SHP77 treated with DMSO at 0.1 percent for 48 hours (cell line): Measurements from ENCODE around the gene EPS8L1.
A peak's percentile ranks its signal among the peaks of the same experiment; 100 is the strongest.
"Not testable (repeated sequence)": the region's sequence is repeated elsewhere in the genome, so short reads cannot be mapped to it uniquely, and the experiment has no call there.

ENCODE experiments used
- DNase-seq: peaks from one replicate; lab custom pipeline; 2025; lab: John Stamatoyannopoulos, UW

EPS8L1 gene

GRCh38 chr19:55050749-55051532 is 24.7 kb upstream of the EPS8L1 start:
- no peak for DNase-seq

- DNase-seq = no peak
Measured at GRCh38 chr19:55053735-55054134, 21.9 kb upstream of the EPS8L1 start.

- DNase-seq = no peak
Measured at GRCh38 chr19:55056827-55057226, 18.8 kb upstream of the EPS8L1 start.

- no peak for DNase-seq
Measured at GRCh38 chr19:55058781-55059610, 16.7 kb upstream of the EPS8L1 start.

GRCh38 chr19:55060287-55060686 is 15.4 kb upstream of the EPS8L1 start:
- DNase-seq = not testable (repeated sequence)

- peak; percentile 75 for DNase-seq
Measured at GRCh38 chr19:55062735-55063491, 12.8 kb upstream of the EPS8L1 start, which contains the start of gene RDH13. Gene RDH13, minus strand, starts transcription at chr19:55063148. Its CDS starts 116 bp downstream, at chr19:55063032.

- no peak for DNase-seq
Measured at GRCh38 chr19:55063492-55063843, 12.2 kb upstream of the EPS8L1 start.

- DNase-seq = not testable (repeated sequence)
Measured at GRCh38 chr19:55065516-55065915, 10.2 kb upstream of the EPS8L1 start.

GRCh38 chr19:55066107-55066709 is 9.5 kb upstream of the EPS8L1 start:
- DNase-seq = no peak

GRCh38 chr19:55067869-55068268 is 7.8 kb upstream of the EPS8L1 start:
- no peak for DNase-seq

GRCh38 chr19:55068950-55069864 is 6.5 kb upstream of the EPS8L1 start:
- no peak for DNase-seq

- no peak for DNase-seq
Measured at GRCh38 chr19:55069865-55070197, 5.8 kb upstream of the EPS8L1 start.

- DNase-seq = no peak
Measured at GRCh38 chr19:55070466-55071128, 5.1 kb upstream of the EPS8L1 start.

GRCh38 chr19:55071129-55071502 is 4.6 kb upstream of the EPS8L1 start:
- DNase-seq = no peak

- no peak for DNase-seq
Measured at GRCh38 chr19:55071913-55072312, 3.8 kb upstream of the EPS8L1 start.

GRCh38 chr19:55076321-55076720 is 652 bp downstream of the EPS8L1 start:
- DNase-seq = no peak

- DNase-seq = no peak
Measured at GRCh38 chr19:55077106-55077505, 1.4 kb downstream of the EPS8L1 start.

GRCh38 chr19:55078996-55079395 is 3.3 kb downstream of the EPS8L1 start:
- no peak for DNase-seq

GRCh38 chr19:55079400-55080038 is 3.9 kb downstream of the EPS8L1 start:
- DNase-seq = no peak
